C4-2B (cell line): ENCODE measurements around the gene XG.

Experiments used
- ZFX ChIP-seq: fragments of 450-650 bp; IDR thresholded peaks from 2 replicates; pipeline ENCODE4 v1.6.1; 2017
- TF ChIP-seq, protein P1 (sequence below): fragments of 450-650 bp; conservative IDR thresholded peaks from 2 replicates; pipeline ENCODE4 v1.5.1; 2017; ENCODE audit warnings: mild to moderate bottlenecking

DNA sequence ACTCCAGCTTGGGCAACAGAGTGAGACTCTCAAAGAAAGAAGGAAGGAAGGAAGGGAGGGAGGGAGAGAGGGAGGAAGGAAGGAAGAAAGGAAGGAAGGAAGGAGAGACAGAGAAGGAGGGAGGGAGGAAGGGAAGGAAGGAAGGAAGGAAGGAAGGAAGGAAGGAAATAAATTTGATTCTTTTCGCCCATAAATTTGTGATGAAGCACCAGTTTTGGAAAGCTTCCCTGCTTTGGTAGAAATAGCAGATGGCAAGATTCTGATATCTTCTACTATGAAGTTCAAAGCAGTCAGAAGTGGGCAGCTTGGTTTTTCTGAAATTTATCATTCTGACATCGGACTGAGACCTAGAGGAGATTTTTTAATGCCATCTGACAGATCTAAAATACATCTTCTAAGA lies 65.2 kb downstream of the XG start:
- TF ChIP-seq, protein P1, sequence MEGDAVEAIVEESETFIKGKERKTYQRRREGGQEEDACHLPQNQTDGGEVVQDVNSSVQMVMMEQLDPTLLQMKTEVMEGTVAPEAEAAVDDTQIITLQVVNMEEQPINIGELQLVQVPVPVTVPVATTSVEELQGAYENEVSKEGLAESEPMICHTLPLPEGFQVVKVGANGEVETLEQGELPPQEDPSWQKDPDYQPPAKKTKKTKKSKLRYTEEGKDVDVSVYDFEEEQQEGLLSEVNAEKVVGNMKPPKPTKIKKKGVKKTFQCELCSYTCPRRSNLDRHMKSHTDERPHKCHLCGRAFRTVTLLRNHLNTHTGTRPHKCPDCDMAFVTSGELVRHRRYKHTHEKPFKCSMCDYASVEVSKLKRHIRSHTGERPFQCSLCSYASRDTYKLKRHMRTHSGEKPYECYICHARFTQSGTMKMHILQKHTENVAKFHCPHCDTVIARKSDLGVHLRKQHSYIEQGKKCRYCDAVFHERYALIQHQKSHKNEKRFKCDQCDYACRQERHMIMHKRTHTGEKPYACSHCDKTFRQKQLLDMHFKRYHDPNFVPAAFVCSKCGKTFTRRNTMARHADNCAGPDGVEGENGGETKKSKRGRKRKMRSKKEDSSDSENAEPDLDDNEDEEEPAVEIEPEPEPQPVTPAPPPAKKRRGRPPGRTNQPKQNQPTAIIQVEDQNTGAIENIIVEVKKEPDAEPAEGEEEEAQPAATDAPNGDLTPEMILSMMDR = no peak
- TF ChIP-seq ZFX = no peak
